IMR-90 (cell line): Measurements from ENCODE around the gene ERVW-1. TPM values are rescaled to one million over a fixed set of nuclear protein-coding genes. Genes with fewer than 3 reads are reported as not detected.

ENCODE experiments used
- ATAC-seq: fragments of 200-7000 bp; cut with Tn5 transposase; 2 replicates; pipeline ENCODE4 v1.9.1; 2020; ENCODE audit warnings: low read depth, mild to moderate bottlenecking, moderate library complexity
- BruUV-seq: library from RNA; stranded (reverse); fragments of 400-500 nt; replicated peaks from 2 replicates; lab custom pipeline; 2021; lab: Mats Ljungman, UMichigan
- CTCF ChIA-PET: fragments of 300-600 bp; formaldehyde crosslinking; extraction: SDS; loops from one replicate; lab custom pipeline; 2021; ENCODE audit warnings: antibody characterized with exemption; lab: Yijun Ruan, JAX
- POLR2A ChIA-PET: fragments of 300-600 bp; sonication (Branson Sonifier 250); formaldehyde crosslinking; loops from one replicate; lab custom pipeline; 2022; ENCODE audit warnings: antibody characterized with exemption; ENCODE audit not compliant: unreplicated experiment; lab: Charles Lee
- DNase-seq: peaks from one replicate; pipeline ENCODE4 v3.0.0; 2013
- H2AFZ ChIP-seq: replicated peaks from 2 replicates; pipeline ENCODE3; 2013; ENCODE audit warnings: low read length, mild to moderate bottlenecking; ENCODE audit not compliant: poor library complexity
- H2AK5ac ChIP-seq: 2 replicates; pipeline ENCODE4 v1.6.1; 2013; ENCODE audit warnings: low read depth, low read length, inconsistent platforms
- H2AK9ac ChIP-seq: replicated peaks from 2 replicates; pipeline ENCODE3; 2013; ENCODE audit warnings: mild to moderate bottlenecking, low read depth, low read length, moderate library complexity; ENCODE audit not compliant: poor library complexity
- H2BK120ac ChIP-seq: 2 replicates; pipeline ENCODE4 v1.6.1; 2013; ENCODE audit warnings: low read depth, low read length, inconsistent platforms
- H2BK15ac ChIP-seq: 3 replicates; pipeline ENCODE4 v1.6.1; 2013; ENCODE audit warnings: low read depth, low read length, inconsistent platforms
- H2BK20ac ChIP-seq: 2 replicates; pipeline ENCODE4 v1.6.1; 2013; ENCODE audit warnings: low read depth, mild to moderate bottlenecking, inconsistent platforms, low read length, moderate library complexity
- H2BK5ac ChIP-seq: 2 replicates; pipeline ENCODE4 v1.6.1; 2013; ENCODE audit warnings: mild to moderate bottlenecking, low read depth, low read length, inconsistent platforms; ENCODE audit not compliant: poor library complexity, severe bottlenecking
- H3K14ac ChIP-seq: replicated peaks from 2 replicates; pipeline ENCODE4 v1.6.1; 2013; ENCODE audit warnings: low read depth, low read length, inconsistent platforms
- H3K18ac ChIP-seq: 2 replicates; pipeline ENCODE4 v1.6.1; 2013; ENCODE audit warnings: low read depth, low read length, control low read depth
- H3K23ac ChIP-seq: 2 replicates; pipeline ENCODE4 v1.6.1; 2013; ENCODE audit warnings: low read depth, low read length, inconsistent platforms
- H3K27ac ChIP-seq: 2 replicates; pipeline ENCODE4 v1.5.1; 2013; ENCODE audit warnings: mild to moderate bottlenecking, control low read depth, low read length; ENCODE audit not compliant: insufficient read depth
- H3K27me3 ChIP-seq: 2 replicates; pipeline ENCODE4 v1.6.1; 2013; ENCODE audit warnings: low read length; ENCODE audit not compliant: control insufficient read depth, insufficient read depth
- H3K36me3 ChIP-seq: 2 replicates; pipeline ENCODE4 v1.6.1; 2013; ENCODE audit warnings: low read length, mixed read lengths; ENCODE audit not compliant: control insufficient read depth, insufficient read depth
- H3K4ac ChIP-seq: 2 replicates; pipeline ENCODE4 v1.6.1; 2013; ENCODE audit warnings: low read depth, low read length, inconsistent platforms
- H3K4me1 ChIP-seq: 2 replicates; pipeline ENCODE4 v1.6.1; 2013; ENCODE audit warnings: low read length, mixed read lengths; ENCODE audit not compliant: control insufficient read depth, insufficient read depth
- H3K4me2 ChIP-seq: 2 replicates; pipeline ENCODE4 v1.6.1; 2013; ENCODE audit warnings: low read depth, mild to moderate bottlenecking, control low read depth, low read length, moderate library complexity
- H3K4me3 ChIP-seq: 2 replicates; pipeline ENCODE4 v1.5.1; 2013; ENCODE audit warnings: low read depth, mild to moderate bottlenecking, control low read depth, low read length, moderate library complexity; ENCODE audit not compliant: insufficient read depth
- H3K56ac ChIP-seq: 2 replicates; pipeline ENCODE4 v1.6.1; 2013; ENCODE audit warnings: low read length, inconsistent platforms; ENCODE audit not compliant: insufficient read depth; ENCODE audit errors: extremely low read depth
- H3K79me1 ChIP-seq, 2 experiments: 2 replicates each; pipeline ENCODE4 v1.6.1; 2013; ENCODE audit warnings: low read length in 2 of 2, inconsistent platforms in 1 of 2, low read depth in 1 of 2
- H3K9ac ChIP-seq: 2 replicates; pipeline ENCODE4 v1.6.1; 2013; ENCODE audit warnings: low read depth, low read length, control low read depth
- H3K9me1 ChIP-seq: 2 replicates; pipeline ENCODE4 v1.6.1; 2013; ENCODE audit warnings: low read length, inconsistent platforms; ENCODE audit not compliant: insufficient read depth
- H3K9me3 ChIP-seq: 2 replicates; pipeline ENCODE4 v1.6.1; 2013; ENCODE audit warnings: low read length; ENCODE audit not compliant: control insufficient read depth, insufficient read depth
- H4K20me1 ChIP-seq: 2 replicates; pipeline ENCODE4 v1.6.1; 2013; ENCODE audit warnings: low read length, inconsistent platforms; ENCODE audit not compliant: insufficient read depth
- H4K5ac ChIP-seq: 2 replicates; pipeline ENCODE4 v1.6.1; 2013; ENCODE audit warnings: mild to moderate bottlenecking, low read depth, low read length, control low read depth
- H4K8ac ChIP-seq, 2 experiments: 2 replicates each; pipeline ENCODE4 v1.6.1; 2013; ENCODE audit warnings: low read depth in 2 of 2, low read length in 2 of 2, control low read depth in 1 of 2, inconsistent platforms in 1 of 2
- H4K91ac ChIP-seq: 2 replicates; pipeline ENCODE4 v1.6.1; 2013; ENCODE audit warnings: low read depth, low read length, inconsistent platforms; ENCODE audit not compliant: insufficient read depth
- BHLHE40 ChIP-seq: fragments of 150-350 bp; IDR thresholded peaks from 2 replicates; pipeline ENCODE4 v1.6.1; 2016; ENCODE audit warnings: mild to moderate bottlenecking, low read depth, low read length
- CHD1 ChIP-seq: IDR thresholded peaks from 2 replicates; pipeline ENCODE4 v1.6.1; 2012; ENCODE audit warnings: low read depth, low read length, improper control_type of control experiment
- MAFK ChIP-seq: IDR thresholded peaks from 2 replicates; pipeline ENCODE4 v1.6.1; 2012; ENCODE audit warnings: low read depth, low read length, improper control_type of control experiment
- MAZ ChIP-seq: IDR thresholded peaks from 2 replicates; pipeline ENCODE4 v1.6.1; 2012; ENCODE audit warnings: low read depth, mild to moderate bottlenecking, low read length, improper control_type of control experiment, moderate library complexity, borderline replicate concordance
- NFE2L2 ChIP-seq: fragments of 150-350 bp; IDR thresholded peaks from 2 replicates; pipeline ENCODE4 v1.6.1; 2016; ENCODE audit warnings: low read depth, mild to moderate bottlenecking, low read length
- RCOR1 ChIP-seq: IDR thresholded peaks from 2 replicates; pipeline ENCODE4 v1.6.1; 2012; ENCODE audit warnings: mild to moderate bottlenecking, low read length, improper control_type of control experiment; ENCODE audit not compliant: insufficient replicate concordance
- WGBS, 2 experiments: methylation state at CpG; one replicate each; pipeline versions ENCODE4 v1.1.5 to v1.1.7; 2013; ENCODE audit warnings: missing lambda C conversion rate in 2 of 2; ENCODE audit not compliant: insufficient read length in 1 of 2; ENCODE audit errors: extremely low coverage in 2 of 2; 5-methylcytosine and 5-hydroxymethylcytosine counted together
- dilution Hi-C: fragments of 300-500 bp; cut with HindIII; formaldehyde crosslinking; loops from one replicate; pipeline ENCODE4 v1.14.3; 2018; ENCODE audit warnings: low sequenced_read_pairs; ENCODE audit not compliant: unreplicated experiment
- in situ Hi-C: fragments of 300-500 bp; cut with MboI; formaldehyde crosslinking; loops from 3 replicates; pipeline ENCODE4 v1.14.3; 2019; ENCODE audit warnings: low sequenced_read_pairs, inconsistent platforms, mixed read lengths
- intact Hi-C: fragments of 100-400 bp; cut with micrococcal nuclease; formaldehyde crosslinking; loops from 2 replicates; pipeline ENCODE4 v1.10.0; 2022
- polyA plus RNA-seq, 3 experiments: library from polyadenylated mRNA; depleted of rRNA; stranded (reverse); fragments of >200 nt; gene quantifications; 2 replicates each; pipeline ENCODE4 v1.2.3, GENCODE V29; 2012; ENCODE audit warnings: low replicate concordance in 1 of 3
- total RNA-seq: library from RNA; depleted of rRNA; stranded (reverse); fragments of >200 nt; gene quantifications from 2 replicates; pipeline ENCODE4 v1.2.3, GENCODE V29; 2012
- TF ChIP-seq, protein P1 (sequence below): conservative IDR thresholded peaks from 2 replicates; pipeline ENCODE4 v1.5.1; 2012; ENCODE audit warnings: mild to moderate bottlenecking, low read depth, low read length, improper control_type of control experiment

The ERVW-1 gene
- total and polyA plus RNA-seq, 2 of the 4 experiments (the other 2 are of a cell fraction), result not detected

DNA sequence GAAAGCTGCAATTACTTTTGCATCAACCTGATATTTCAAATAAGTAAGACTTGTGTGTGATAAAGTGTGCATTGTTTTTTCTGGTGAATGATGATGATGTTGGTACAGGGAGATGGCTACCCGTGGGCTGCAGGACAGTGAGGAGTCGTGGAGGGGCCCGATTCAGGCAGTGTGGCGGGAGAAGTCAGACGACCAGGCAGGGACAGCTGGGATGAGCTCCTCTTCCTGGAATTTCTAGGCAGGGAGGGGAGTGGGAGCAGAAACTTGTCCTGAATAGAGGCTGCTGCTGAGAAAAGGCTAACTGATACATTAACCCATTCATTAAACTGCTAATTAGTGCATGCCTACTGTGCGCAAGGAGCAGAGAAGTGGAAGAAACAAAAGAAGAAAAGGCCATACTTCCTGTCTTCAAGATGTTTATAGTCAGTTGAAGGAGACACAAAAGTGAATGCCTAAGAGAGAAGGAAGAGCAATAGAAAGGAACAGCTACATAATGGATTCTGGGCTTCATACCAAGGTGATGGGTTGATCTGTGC lies 39.7 kb downstream of the ERVW-1 start:
- Histone ChIP-seq H3K14ac (no peak overlapping the region), H2BK15ac (no peak overlapping the region), H3K27ac (no peak overlapping the region), H2BK5ac (no peak overlapping the region), H3K79me1 (no peaks in the 10 kb centered on the region), H3K27me3 (peaks cover 15% of the 10 kb centered on the region), H3K4me2 (no peak overlapping the region), H3K9me3 (no peaks in the 10 kb centered on the region; the same call in 1 of the 2 replicates), H4K20me1 (no peaks in the 10 kb centered on the region), H3K18ac (no peak overlapping the region), H4K8ac (no peak overlapping the region), H4K5ac (no peak overlapping the region), H3K36me3 (no peaks in the 10 kb centered on the region), H2AK9ac (no peak overlapping the region), H3K9me1 (no peaks in the 10 kb centered on the region; the same call in 1 of the 2 replicates), H3K4me1 (no peaks in the 10 kb centered on the region), H2AFZ (no peak overlapping the region), H3K4me3 (no peak overlapping the region), H2BK120ac (no peak overlapping the region), H3K4ac (no peak overlapping the region), H3K56ac (no peak overlapping the region), H2AK5ac (no peak overlapping the region), H2BK20ac (no peak overlapping the region), H3K23ac (no peak overlapping the region), H3K9ac (no peak overlapping the region), H4K91ac (no peak overlapping the region)
- in situ Hi-C loops, result no loop called here
- ChIA-PET POLR2A (interaction anchor here (0.6 kb wide), 1 partner anchor 8 kb away, joined by 12 read pairs; no protein-coding TSS in a partner anchor), CTCF (interaction anchor here (0.6 to 1.5 kb wide), 3 partner anchors 9 to 103 kb away, joined by 4 to 7 read pairs (median 5); partner anchors contain the start of gene GATAD1)
- WGBS, 2 experiments, result 25% methylated on average over 1 of the region's 6 CpGs; no CpG with 5 or more reads in 1 of the 2 experiments
- BruUV-seq, result no TSS peak
- ATAC-seq, result no peak
- DNase-seq, result no peak
- no peak for TF ChIP-seq NFE2L2
- TF ChIP-seq RCOR1, result no peak
- no peak for TF ChIP-seq MAZ
- TF ChIP-seq CHD1, result no peak
- TF ChIP-seq BHLHE40, result no peak
- TF ChIP-seq, protein P1, sequence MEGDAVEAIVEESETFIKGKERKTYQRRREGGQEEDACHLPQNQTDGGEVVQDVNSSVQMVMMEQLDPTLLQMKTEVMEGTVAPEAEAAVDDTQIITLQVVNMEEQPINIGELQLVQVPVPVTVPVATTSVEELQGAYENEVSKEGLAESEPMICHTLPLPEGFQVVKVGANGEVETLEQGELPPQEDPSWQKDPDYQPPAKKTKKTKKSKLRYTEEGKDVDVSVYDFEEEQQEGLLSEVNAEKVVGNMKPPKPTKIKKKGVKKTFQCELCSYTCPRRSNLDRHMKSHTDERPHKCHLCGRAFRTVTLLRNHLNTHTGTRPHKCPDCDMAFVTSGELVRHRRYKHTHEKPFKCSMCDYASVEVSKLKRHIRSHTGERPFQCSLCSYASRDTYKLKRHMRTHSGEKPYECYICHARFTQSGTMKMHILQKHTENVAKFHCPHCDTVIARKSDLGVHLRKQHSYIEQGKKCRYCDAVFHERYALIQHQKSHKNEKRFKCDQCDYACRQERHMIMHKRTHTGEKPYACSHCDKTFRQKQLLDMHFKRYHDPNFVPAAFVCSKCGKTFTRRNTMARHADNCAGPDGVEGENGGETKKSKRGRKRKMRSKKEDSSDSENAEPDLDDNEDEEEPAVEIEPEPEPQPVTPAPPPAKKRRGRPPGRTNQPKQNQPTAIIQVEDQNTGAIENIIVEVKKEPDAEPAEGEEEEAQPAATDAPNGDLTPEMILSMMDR, result no peak
- no peak for TF ChIP-seq MAFK
- intact Hi-C loops, result no loop called here
- dilution Hi-C loops, result no loop called here
